HepG2 (cell line): Measurements from ENCODE around the gene EIF3M. TPM values are rescaled to one million over a fixed set of nuclear protein-coding genes. Genes with fewer than 3 reads are reported as not detected.

Source experiments
- ATAC-seq: fragments of 200-7000 bp; cut with Tn5 transposase; 3 replicates; pipeline ENCODE4 v1.9.1; 2020; ENCODE audit warnings: mild to moderate bottlenecking, moderate library complexity
- BruUV-seq: library from RNA; stranded (reverse); fragments of 400-500 nt; replicated peaks from 2 replicates; lab custom pipeline; 2021; lab: Mats Ljungman, UMichigan
- CTCF ChIA-PET: fragments of 300-600 bp; formaldehyde crosslinking; extraction: SDS; loops from one replicate; lab custom pipeline; 2021; ENCODE audit warnings: low total read pairs, inconsistent platforms, low intra/inter-chr PET ratio; lab: Yijun Ruan, JAX
- POLR2A ChIA-PET: fragments of 350-600 bp; sonication (Branson Sonifier 250); formaldehyde crosslinking; loops from one replicate; lab custom pipeline; 2020; ENCODE audit warnings: antibody characterized with exemption, inconsistent platforms; lab: Yijun Ruan, JAX
- DNase-seq: peaks from one replicate; pipeline ENCODE4 v3.0.0-alpha.2; 2015; ENCODE audit warnings: low spot score
- FAIRE-seq: peaks from 3 replicates; lab custom pipeline; 2011; peaks lifted over from hg19 to GRCh38; lab: Jason Lieb, UNC
- H2AFZ ChIP-seq: one replicate; pipeline ENCODE4 v1.6.1; 2011; ENCODE audit warnings: low read length, inconsistent platforms
- H3K27ac ChIP-seq: fragments of 300-600 bp; 3 replicates; pipeline ENCODE4 v1.8.0; 2011; ENCODE audit warnings: mixed run types, mild to moderate bottlenecking, mixed read lengths, low read length, inconsistent platforms; ENCODE audit not compliant: insufficient read depth; ENCODE audit errors: extremely low read length
- H3K27me3 ChIP-seq, 2 experiments: fragments of 200-600 bp in 1 of 2; 2 replicates in 1 of 2; 3 replicates in 1 of 2; pipeline versions ENCODE4 v1.6.0 to v1.8.0; 2011; ENCODE audit warnings: low read length in 2 of 2, mild to moderate bottlenecking in 2 of 2, moderate library complexity in 2 of 2, inconsistent platforms in 1 of 2; ENCODE audit not compliant: insufficient read depth in 2 of 2, control insufficient read depth in 1 of 2
- H3K36me3 ChIP-seq, 2 experiments: fragments of 200-600 bp in 1 of 2; replicated peaks in 1 of 2; 2 replicates in 1 of 2; 3 replicates in 1 of 2; pipeline versions ENCODE4 v1.5.1 to v1.8.0; 2011; ENCODE audit warnings: low read length in 2 of 2, inconsistent platforms in 1 of 2; ENCODE audit not compliant: insufficient read depth in 2 of 2, control insufficient read depth in 1 of 2
- H3K4me1 ChIP-seq: 2 replicates; pipeline ENCODE4 v1.5.1; 2012; ENCODE audit warnings: low read length, inconsistent platforms; ENCODE audit not compliant: insufficient read depth
- H3K4me2 ChIP-seq: 2 replicates; pipeline ENCODE4 v1.6.0; 2011; ENCODE audit warnings: low read depth, low read length, inconsistent platforms
- H3K4me3 ChIP-seq, 3 experiments: fragments of 200-600 bp in 1 of 3; sonication (generic), shearing (Covaris generic) in 1 of 3; replicated peaks in 1 of 3; 2 replicates each; pipeline ENCODE4 v1.5.1; 2011 to 2016; ENCODE audit warnings: low read length in 3 of 3, inconsistent platforms in 2 of 3, low read depth in 2 of 3, mild to moderate bottlenecking in 2 of 3, control low read depth in 1 of 3, mixed read lengths in 1 of 3; ENCODE audit not compliant: insufficient read depth in 1 of 3
- H3K79me2 ChIP-seq: one replicate; pipeline ENCODE4 v1.6.1; 2011; ENCODE audit warnings: low read length, inconsistent platforms; ENCODE audit not compliant: insufficient read depth
- H3K9ac ChIP-seq: 2 replicates; pipeline ENCODE4 v1.6.0; 2011; ENCODE audit warnings: mild to moderate bottlenecking, low read depth, low read length, inconsistent platforms; ENCODE audit not compliant: insufficient read depth
- H3K9me3 ChIP-seq: 2 replicates; pipeline ENCODE4 v1.5.1; 2012; ENCODE audit warnings: mild to moderate bottlenecking, low read length
- H4K20me1 ChIP-seq: 2 replicates; pipeline ENCODE4 v1.6.0; 2011; ENCODE audit warnings: inconsistent platforms, mild to moderate bottlenecking, low read length, moderate library complexity; ENCODE audit not compliant: insufficient read depth
- AHDC1 ChIP-seq: sonication (generic); formaldehyde crosslinking; IDR thresholded peaks from 2 replicates; pipeline ENCODE4 v1.5.1; 2020; ENCODE audit warnings: mild to moderate bottlenecking, missing genetic modification reagents, borderline replicate concordance
- ARID3A ChIP-seq: IDR thresholded peaks from 2 replicates; pipeline ENCODE4 v1.6.1; 2012; ENCODE audit warnings: low read depth, low read length, improper control_type of control experiment
- EED ChIP-seq: sonication (generic); formaldehyde crosslinking; IDR thresholded peaks from 2 replicates; pipeline ENCODE4 v1.5.0; 2020; ENCODE audit warnings: mild to moderate bottlenecking, missing genetic modification reagents
- ELF1 ChIP-seq: sonication (generic); formaldehyde crosslinking; IDR thresholded peaks from 2 replicates; pipeline ENCODE4 v1.4.0; 2020; ENCODE audit warnings: missing genetic modification reagents
- FOXJ3 ChIP-seq: sonication (generic); formaldehyde crosslinking; IDR thresholded peaks from 2 replicates; pipeline ENCODE4 v1.4.0; 2020; ENCODE audit warnings: missing genetic modification reagents, mild to moderate bottlenecking, borderline replicate concordance
- FUBP1 ChIP-seq: sonication (generic); formaldehyde crosslinking; IDR thresholded peaks from 2 replicates; pipeline ENCODE4 v1.5.1; 2020; ENCODE audit warnings: missing genetic modification reagents, mild to moderate bottlenecking, borderline replicate concordance
- HNRNPK ChIP-seq: fragments of 200-400 bp; formaldehyde crosslinking; IDR thresholded peaks from 2 replicates; pipeline ENCODE4 v1.6.1; 2018; ENCODE audit warnings: low read length, low read depth, moderate library complexity, mild to moderate bottlenecking; ENCODE audit not compliant: poor library complexity, severe bottlenecking
- MTA1 ChIP-seq: sonication (generic); formaldehyde crosslinking; IDR thresholded peaks from 2 replicates; pipeline ENCODE4 v1.4.0; 2020; ENCODE audit warnings: missing genetic modification reagents, mild to moderate bottlenecking, borderline replicate concordance
- MYC ChIP-seq: sonication (generic); formaldehyde crosslinking; IDR thresholded peaks from 2 replicates; pipeline ENCODE4 v1.9.0; 2021; ENCODE audit warnings: missing genetic modification reagents, borderline replicate concordance
- NAIF1 ChIP-seq: sonication (generic); formaldehyde crosslinking; IDR thresholded peaks from 2 replicates; pipeline ENCODE4 v1.5.0; 2020; ENCODE audit warnings: mild to moderate bottlenecking, missing genetic modification reagents, borderline replicate concordance
- NR1H2 ChIP-seq: sonication (generic); formaldehyde crosslinking; IDR thresholded peaks from 2 replicates; pipeline ENCODE4 v1.8.1; 2022; ENCODE audit warnings: low read depth, missing genetic modification reagents, borderline replicate concordance
- RAD21 ChIP-seq: fragments of 450-650 bp; formaldehyde crosslinking; IDR thresholded peaks from 2 replicates; pipeline ENCODE4 v1.5.0; 2020; ENCODE audit warnings: mild to moderate bottlenecking
- SNRNP70 ChIP-seq: fragments of 200-400 bp; formaldehyde crosslinking; IDR thresholded peaks from 2 replicates; pipeline ENCODE4 v1.6.1; 2017; ENCODE audit warnings: mild to moderate bottlenecking, low read depth, low read length, moderate library complexity
- TAF1 ChIP-seq: sonication (generic); formaldehyde crosslinking; IDR thresholded peaks from 2 replicates; pipeline ENCODE4 v1.4.0; 2020; ENCODE audit warnings: missing genetic modification reagents
- U2AF2 ChIP-seq: fragments of 200-400 bp; formaldehyde crosslinking; IDR thresholded peaks from 2 replicates; pipeline ENCODE4 v1.6.1; 2017; ENCODE audit warnings: low read depth, mild to moderate bottlenecking, low read length
- ZNF441 ChIP-seq: sonication (generic); formaldehyde crosslinking; IDR thresholded peaks from 2 replicates; pipeline ENCODE4 v1.7.0; 2021; ENCODE audit warnings: missing genetic modification reagents, borderline replicate concordance
- WGBS: methylation state at CpG from one replicate; pipeline ENCODE4 v1.1.6; 2017; ENCODE audit warnings: low lambda C conversion rate; 5-methylcytosine and 5-hydroxymethylcytosine counted together
- in situ Hi-C: cut with HindIII; loops from 2 replicates; pipeline ENCODE4 v1.10.0; 2017; ENCODE audit warnings: low pct_unique_long_range_greater_than_20kb; ENCODE audit not compliant: extremely low pct_ligation_motif_present
- intact Hi-C: fragments of 100-400 bp; cut with micrococcal nuclease; formaldehyde crosslinking; loops from one replicate; pipeline ENCODE4 v1.10.0; 2022; ENCODE audit not compliant: unreplicated experiment
- polyA plus RNA-seq, 8 experiments: library from polyadenylated mRNA; depleted of rRNA in 3 of 8; stranded (reverse) in 7 of 8; unstranded in 1 of 8; fragments of >200 nt; fragmentation: Illumina TruSeq in 4 of 8; extraction: Trizol in 4 of 8; gene quantifications; 2 replicates each; pipeline versions ENCODE4 v1.2.1 to v1.2.3, GENCODE V29; 2011 to 2016; ENCODE audit warnings: low read depth in 4 of 8, missing spikeins in 1 of 8, mixed read lengths in 1 of 8; ENCODE audit not compliant: insufficient read depth in 1 of 8
- total RNA-seq, 5 experiments: library from RNA; depleted of rRNA; stranded (reverse); fragments of >200 nt; fragmentation: Illumina TruSeq; extraction: Trizol; gene quantifications; 2 replicates each; pipeline ENCODE4 v1.2.3, GENCODE V29; 2016; ENCODE audit warnings: low read depth in 1 of 5

The EIF3M gene
- total and polyA plus RNA-seq, 2 of the 13 experiments (the other 11 are each of a cell fraction or from before 2014, with no cell fraction given) = 279 to 389 TPM

- Histone ChIP-seq H3K36me3 (no peaks in the 10 kb centered on the region), H2AFZ (no peak overlapping the region), H3K9me3 (no peaks in the 10 kb centered on the region), H4K20me1 (no peaks in the 10 kb centered on the region), H3K79me2 (no peaks in the 10 kb centered on the region)
- TF ChIP-seq EED (CRISPR knock-in tag) (no peak), AHDC1 (no peak), FOXJ3 (CRISPR knock-in tag) (no peak), HNRNPK (no peak), MTA1 (CRISPR knock-in tag) (no peak), ARID3A (no peak), U2AF2 (no peak), TAF1 (CRISPR knock-in tag) (no peak), MYC (no peak), ZNF441 (no peak), FUBP1 (no peak), NR1H2 (no peak), RAD21 (CRISPR knock-in tag) (no peak), SNRNP70 (no peak), NAIF1 (CRISPR knock-in tag) (no peak), ELF1 (CRISPR knock-in tag) (no peak)
- TF ChIP-seq, all 625 proteins: peak for 0
- in situ Hi-C loops (no loop called here), intact Hi-C loops (no loop called here)
- ChIA-PET CTCF (no interaction called here), POLR2A (no interaction called here)
- Histone ChIP-seq H3K4me1 (no peaks in the 10 kb centered on the region), H3K4me2 (no peak overlapping the region), H3K27ac (no peak overlapping the region), H3K4me3 (no peak overlapping the region), H3K27me3 (peaks cover 0 to 4% of the 10 kb centered on the region in 2 experiments; a peak in 1 of 5 replicates), H3K9ac (no peak overlapping the region)
- BruUV-seq = no TSS peak
- 72% methylated on average over 4 of the region's 7 CpGs for WGBS
- FAIRE-seq (no peak), ATAC-seq (no peak), DNase-seq (no peak)
These were observed 27.7 kb upstream of the EIF3M start for GRCh38 chr11:32555895-32556294.
